A673 (cell line): ENCODE data around the gene OR2T1.

ENCODE experiments used
- EZH2 ChIP-seq: fragments of 200-600 bp; sonication (generic); IDR thresholded peaks from 2 replicates; pipeline ENCODE4 v1.6.1; 2017; ENCODE audit warnings: borderline replicate concordance, low read depth, mild to moderate bottlenecking, mixed read lengths, antibody characterized with exemption, low read length; ENCODE audit not compliant: poor library complexity, severe bottlenecking
- TF ChIP-seq, protein P1 (sequence below): fragments of 300-800, 200-600 bp; sonication (generic); conservative IDR thresholded peaks from 2 replicates; pipeline ENCODE4 v1.5.1; 2017; ENCODE audit warnings: low read depth, mild to moderate bottlenecking, antibody characterized with exemption, low read length, moderate library complexity, mixed read lengths

- TF ChIP-seq, protein P1, sequence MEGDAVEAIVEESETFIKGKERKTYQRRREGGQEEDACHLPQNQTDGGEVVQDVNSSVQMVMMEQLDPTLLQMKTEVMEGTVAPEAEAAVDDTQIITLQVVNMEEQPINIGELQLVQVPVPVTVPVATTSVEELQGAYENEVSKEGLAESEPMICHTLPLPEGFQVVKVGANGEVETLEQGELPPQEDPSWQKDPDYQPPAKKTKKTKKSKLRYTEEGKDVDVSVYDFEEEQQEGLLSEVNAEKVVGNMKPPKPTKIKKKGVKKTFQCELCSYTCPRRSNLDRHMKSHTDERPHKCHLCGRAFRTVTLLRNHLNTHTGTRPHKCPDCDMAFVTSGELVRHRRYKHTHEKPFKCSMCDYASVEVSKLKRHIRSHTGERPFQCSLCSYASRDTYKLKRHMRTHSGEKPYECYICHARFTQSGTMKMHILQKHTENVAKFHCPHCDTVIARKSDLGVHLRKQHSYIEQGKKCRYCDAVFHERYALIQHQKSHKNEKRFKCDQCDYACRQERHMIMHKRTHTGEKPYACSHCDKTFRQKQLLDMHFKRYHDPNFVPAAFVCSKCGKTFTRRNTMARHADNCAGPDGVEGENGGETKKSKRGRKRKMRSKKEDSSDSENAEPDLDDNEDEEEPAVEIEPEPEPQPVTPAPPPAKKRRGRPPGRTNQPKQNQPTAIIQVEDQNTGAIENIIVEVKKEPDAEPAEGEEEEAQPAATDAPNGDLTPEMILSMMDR: no peak
- no peak for TF ChIP-seq EZH2
Measured at GRCh38 chr1:248380854-248381253, 22.0 kb upstream of the OR2T1 start.
